Measurements from ENCODE around the gene NCAPG2.

NCAPG2 gene

DNA sequence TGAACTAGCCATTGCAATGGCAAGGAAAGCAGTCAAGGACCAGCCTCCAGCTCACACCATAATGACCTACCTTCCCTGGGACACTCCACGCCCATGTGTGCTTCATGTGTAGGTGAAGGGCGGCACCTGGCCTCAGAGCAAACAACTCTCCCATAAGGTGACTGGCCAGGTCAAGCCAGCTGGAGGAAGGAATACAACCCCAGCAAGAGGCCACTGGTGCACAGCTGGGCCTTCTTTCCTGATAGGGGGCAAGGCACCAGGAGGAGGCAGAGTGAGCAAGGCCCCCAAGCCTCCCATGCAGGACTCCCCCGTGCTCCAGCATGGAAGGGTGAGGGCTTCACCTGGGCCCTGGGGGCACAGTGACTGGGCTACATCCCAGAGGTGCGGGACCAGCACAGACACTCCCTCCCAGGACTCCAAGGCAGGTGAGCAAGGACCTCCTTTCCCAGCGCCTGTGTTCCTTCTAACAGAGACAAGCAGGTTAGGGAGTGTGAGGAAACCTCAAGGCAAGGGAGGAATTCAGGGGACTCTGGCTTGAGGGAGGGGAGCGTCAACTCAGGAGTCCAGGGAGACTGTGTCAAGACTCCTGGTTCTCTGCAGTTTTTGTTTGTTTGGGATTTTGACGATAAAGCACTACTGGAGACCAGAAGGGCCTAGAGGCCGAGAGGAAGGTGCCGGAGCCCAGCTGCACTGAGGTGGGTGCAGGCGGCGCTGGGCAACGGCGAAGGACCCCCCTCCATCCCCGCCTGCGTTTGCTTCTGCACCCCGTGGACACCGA lies 118.7 kb downstream of the NCAPG2 start:
- DNase-seq (ENCODE audit: extremely low spot score, insufficient read length, low read depth), result no peak
- no peak for FAIRE-seq

DNA sequence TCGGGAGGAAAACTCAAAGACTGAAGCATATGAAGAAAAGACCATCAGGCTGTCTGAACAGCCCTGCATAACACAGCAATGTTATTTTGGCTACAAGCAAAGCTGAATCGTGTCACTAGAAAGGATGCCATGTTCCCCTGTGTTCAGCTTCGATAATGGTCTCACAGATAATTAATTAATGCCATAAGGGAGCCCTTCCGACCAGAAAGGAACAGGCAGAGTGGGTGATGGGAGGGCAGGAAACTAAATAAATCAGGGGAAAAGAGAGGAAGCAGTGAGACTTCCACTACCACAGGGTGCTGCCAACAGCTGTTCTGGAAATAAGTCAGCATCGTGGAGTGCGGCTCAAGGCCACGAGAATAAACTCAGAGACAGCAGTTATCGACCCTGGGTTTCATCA lies 120.2 kb downstream of the NCAPG2 start:
- DNase-seq (ENCODE audit: extremely low spot score, insufficient read length, low read depth) (no peak), FAIRE-seq (no peak)

DNA sequence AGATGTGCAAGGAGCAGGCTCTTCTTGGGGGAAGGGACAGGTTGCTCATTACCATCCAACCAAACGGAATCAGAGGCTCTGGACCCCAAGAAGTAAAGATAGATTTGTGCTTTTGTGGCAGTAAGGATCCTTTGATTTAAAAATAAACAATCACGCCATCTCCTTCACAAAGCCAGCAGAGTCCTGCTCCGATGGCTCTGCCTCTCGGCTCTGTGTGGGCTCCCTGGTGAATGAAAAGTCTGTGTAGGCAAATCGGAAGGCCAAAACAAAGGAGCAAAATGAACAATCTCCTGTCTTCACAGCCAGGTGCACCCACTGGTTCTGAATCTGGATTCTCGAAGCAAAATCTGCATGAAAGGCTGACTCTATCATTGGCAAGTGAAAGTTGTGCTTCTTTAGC lies 120.8 kb downstream of the NCAPG2 start:
- FAIRE-seq (no peak), DNase-seq (ENCODE audit: extremely low spot score, insufficient read length, low read depth) (no peak)

DNA sequence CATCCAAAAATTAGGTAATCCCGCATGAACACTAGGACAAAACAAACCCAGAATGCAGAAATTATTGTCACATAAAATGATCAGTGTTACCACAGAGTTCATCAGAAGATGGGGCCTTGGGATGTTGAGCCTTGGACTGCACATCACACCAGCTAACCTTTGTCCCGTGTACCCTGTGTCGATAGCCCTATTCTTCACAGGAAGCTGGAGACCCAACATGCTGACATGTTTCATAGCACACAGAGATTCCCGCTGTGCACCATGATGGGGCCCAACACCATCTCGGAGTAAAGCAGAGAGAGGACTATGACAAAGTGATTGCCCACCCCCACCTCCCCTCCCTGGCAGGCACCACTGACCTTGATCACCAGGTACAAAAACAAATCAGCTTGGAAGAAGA lies 121.5 kb downstream of the NCAPG2 start:
- FAIRE-seq (no peak), DNase-seq (ENCODE audit: extremely low spot score, insufficient read length, low read depth) (no peak)

DNA sequence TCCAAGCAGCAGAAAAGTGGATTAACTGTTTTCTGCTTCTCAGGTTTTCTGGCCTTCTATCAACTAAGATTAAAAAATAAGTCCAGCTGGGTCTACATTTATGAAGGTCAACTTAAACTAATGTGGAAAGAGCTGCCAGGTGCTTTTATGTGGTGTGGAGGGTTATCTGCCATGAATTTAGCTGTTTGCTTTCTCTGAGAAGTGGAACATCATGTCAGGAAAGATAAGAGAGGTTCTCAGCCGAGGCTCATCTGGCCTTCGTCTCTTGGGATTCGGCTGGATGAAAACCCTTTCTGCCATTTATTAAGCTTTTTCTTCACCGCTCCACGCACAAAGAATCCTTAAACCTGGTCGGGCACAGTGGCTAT lies 122.5 kb downstream of the NCAPG2 start:
- FAIRE-seq, result no peak
- DNase-seq (ENCODE audit: extremely low spot score, insufficient read length, low read depth), result no peak

DNA sequence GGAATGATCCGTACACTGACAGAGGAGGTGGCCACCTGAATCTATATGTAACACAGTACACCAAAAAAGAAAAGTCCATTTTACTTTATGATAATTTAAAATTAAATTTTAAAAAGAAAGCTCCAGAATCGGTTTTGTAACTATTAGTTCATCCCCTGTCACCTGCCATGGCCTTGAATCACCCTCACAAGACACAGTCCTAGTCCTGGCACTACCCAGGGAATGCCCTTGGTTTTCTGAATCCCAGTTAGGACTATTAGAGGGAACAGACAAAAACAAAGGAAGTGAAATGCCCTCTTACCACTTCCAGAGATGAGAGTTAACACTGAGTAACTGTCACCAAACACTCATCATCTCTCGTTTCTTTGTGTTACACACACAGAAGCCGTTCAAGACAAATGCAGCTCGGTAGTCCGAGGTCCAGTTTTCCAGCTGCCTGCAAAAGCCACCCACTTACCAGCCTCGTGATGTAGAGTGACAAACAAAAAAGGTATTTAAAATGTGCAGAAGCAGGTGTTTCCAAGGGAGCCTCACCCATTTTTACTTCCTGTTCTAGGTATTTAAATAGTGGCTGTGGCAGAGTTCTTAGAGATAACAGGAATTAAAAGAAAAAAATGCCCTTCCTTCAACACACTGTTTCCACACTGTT lies 123.0 kb downstream of the NCAPG2 start:
- DNase-seq (ENCODE audit: extremely low spot score, insufficient read length, low read depth) (no peak), FAIRE-seq (no peak)

Data from GM18507 (cell line).